Measurements from ENCODE around the gene ERF.
A peak's percentile ranks its signal among the peaks of the same experiment; 100 is the strongest.

Gene ERF

DNA sequence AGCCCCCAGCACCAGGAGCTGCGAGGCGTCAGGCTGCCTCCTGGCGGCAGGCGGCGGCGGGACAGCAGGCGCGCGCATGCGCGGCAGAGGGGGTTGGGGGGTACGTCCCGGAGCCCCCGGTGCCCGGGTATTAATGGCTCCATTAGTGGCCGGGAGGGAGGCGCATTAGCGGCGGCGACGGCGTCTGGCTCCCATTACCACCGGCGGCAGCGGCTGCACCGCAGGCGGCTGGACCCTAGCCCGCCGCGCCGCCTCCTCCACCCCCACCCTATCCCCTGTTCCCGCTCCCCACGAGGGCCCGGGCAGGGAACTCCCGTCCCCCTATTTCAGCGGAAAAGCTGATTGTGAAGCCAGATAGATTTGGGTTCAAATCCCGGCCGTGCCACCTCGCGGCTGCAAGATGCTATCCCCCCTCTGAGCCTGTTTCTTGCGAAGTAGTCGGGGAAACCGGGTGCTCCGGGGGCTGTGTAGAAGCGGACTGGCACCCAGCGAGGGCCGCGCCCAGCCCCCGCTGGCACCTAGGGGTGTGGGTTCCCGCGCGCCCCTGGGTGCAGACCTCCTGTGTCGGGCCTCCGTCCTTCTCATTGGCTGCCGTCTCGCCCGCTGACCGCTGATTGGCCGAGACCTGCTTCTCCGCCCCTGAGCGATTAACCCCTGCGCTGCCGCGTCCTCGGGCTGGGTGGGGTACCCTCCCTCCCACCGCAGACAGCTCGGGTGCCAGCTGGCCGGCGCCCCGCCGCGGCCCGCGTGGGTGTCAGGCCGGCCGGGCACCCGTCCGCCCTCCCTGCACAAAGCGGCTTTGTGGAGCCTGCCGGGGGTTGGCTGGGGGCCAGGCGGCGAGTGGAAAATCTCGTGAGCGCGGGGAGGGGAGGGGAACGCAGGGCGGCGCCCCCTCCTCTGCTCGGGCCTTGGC, 25.2 kb upstream of the ERF start:
- Mint-ChIP-seq H3K9me3 (no peaks in the 10 kb centered on the region), H3K27me3 (ENCODE audit: low read depth) (peaks cover 4% of the 10 kb centered on the region)

DNA sequence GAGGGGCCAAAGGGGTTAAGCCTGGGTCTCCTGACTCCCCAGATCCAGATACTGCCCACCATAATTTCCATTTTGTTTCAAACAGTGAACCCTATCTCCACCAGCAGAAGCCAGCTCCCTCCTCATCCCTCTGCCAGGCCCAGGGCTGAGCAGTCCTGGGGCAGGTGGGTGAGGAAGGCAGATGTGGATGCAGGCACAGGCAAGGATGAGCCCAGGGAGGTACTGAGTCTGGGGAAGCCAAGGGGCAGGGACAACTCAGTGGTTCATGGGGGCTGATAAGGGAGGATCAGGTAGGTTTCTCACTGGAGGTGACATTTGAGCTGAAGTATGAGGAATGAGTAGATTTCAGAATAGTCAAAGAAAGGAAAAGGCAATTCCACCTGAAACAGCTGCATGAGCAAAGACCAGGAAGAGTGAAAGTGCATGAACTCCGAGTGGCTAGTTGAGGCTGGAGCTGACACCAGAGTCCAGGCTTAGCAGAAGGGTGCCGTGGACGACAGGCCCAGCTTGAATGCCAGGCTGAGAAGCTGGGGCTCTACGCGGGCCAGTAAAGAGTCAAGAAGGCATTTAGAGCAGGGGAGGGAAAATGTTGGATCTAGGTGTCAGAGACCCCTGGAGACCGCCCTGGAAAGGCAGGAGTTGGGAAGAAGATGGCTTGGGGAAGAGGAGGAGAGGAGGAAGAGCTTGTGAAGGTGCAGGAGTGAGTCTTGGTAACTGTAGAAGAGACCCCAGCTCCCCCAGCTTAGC, 24.4 kb upstream of the ERF start:
- Mint-ChIP-seq H3K36me3 (ENCODE audit: low read depth) (peaks cover 14% of the 10 kb centered on the region), H3K9me3 (no peaks in the 10 kb centered on the region), H3K27me3 (ENCODE audit: low read depth) (no peaks in the 10 kb centered on the region), H3K4me3 (peak overlapping the region; percentile 91 to 98 (median 92)), H3K4me1 (peaks cover 41% of the 10 kb centered on the region), H3K27ac (peak overlapping the region; percentile 96 to 99 (median 97))
- TF ChIP-seq, protein P1, sequence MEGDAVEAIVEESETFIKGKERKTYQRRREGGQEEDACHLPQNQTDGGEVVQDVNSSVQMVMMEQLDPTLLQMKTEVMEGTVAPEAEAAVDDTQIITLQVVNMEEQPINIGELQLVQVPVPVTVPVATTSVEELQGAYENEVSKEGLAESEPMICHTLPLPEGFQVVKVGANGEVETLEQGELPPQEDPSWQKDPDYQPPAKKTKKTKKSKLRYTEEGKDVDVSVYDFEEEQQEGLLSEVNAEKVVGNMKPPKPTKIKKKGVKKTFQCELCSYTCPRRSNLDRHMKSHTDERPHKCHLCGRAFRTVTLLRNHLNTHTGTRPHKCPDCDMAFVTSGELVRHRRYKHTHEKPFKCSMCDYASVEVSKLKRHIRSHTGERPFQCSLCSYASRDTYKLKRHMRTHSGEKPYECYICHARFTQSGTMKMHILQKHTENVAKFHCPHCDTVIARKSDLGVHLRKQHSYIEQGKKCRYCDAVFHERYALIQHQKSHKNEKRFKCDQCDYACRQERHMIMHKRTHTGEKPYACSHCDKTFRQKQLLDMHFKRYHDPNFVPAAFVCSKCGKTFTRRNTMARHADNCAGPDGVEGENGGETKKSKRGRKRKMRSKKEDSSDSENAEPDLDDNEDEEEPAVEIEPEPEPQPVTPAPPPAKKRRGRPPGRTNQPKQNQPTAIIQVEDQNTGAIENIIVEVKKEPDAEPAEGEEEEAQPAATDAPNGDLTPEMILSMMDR (IDR thresholded peaks at IDR 0.05; ENCODE audit: unreplicated experiment in 3 of 3), result no peak

More for the DNA sequence above, 25.2 kb upstream of the ERF start:
- Mint-ChIP-seq H3K4me3 (peak overlapping the region; percentile 91 to 98 (median 92)), H3K4me1 (peaks cover 40% of the 10 kb centered on the region), H3K36me3 (ENCODE audit: low read depth) (peaks cover 6% of the 10 kb centered on the region), H3K27ac (peak overlapping the region; percentile 96 to 99 (median 97))
- TF ChIP-seq, protein P1 (IDR thresholded peaks at IDR 0.05; ENCODE audit: unreplicated experiment in 3 of 3), result peak; percentile 96 to 98 (median 97)

DNA sequence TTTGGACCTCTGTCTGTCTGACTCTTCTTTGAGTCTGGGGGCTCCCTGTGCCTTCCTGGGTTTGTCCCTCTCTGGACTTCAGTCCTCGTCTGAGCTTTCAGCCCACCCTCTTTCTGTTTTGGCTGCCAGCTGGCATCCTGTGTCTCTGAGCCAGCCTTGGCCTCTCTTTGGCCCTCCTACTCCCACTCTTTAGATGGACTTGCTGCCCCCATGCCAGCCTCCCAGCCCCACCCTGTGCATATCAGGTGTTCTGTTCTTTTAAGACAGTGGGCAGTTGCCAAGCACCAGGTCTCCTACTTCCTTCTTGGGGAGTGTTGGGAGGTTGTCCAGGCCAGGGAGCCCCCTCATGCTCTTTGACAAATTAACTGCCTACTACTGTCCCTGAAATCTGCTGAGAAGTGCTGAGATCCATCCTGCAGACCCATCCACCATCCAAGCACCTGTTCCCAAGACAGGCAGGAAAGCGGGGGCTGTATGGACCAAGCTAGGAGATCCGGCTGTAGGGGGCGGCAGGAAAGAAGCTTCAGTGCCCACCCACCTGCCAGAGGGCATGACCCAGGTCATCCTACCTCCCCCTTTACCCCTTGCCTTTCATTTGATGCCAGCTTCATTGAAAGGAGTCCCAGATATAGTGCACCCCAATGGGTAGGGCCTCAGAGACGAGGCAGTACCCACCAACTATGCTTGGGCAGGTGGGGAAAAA, 23.7 kb upstream of the ERF start:
- TF ChIP-seq, protein P1 (IDR thresholded peaks at IDR 0.05; ENCODE audit: unreplicated experiment in 3 of 3), result no peak
- Mint-ChIP-seq H3K4me1 (peaks cover 41% of the 10 kb centered on the region), H3K9me3 (no peaks in the 10 kb centered on the region), H3K27me3 (ENCODE audit: low read depth) (no peaks in the 10 kb centered on the region), H3K4me3 (peak overlapping the region; percentile 91 to 98 (median 92)), H3K27ac (peak overlapping the region; percentile 96 to 99 (median 97)), H3K36me3 (ENCODE audit: low read depth) (peaks cover 15% of the 10 kb centered on the region)

DNA sequence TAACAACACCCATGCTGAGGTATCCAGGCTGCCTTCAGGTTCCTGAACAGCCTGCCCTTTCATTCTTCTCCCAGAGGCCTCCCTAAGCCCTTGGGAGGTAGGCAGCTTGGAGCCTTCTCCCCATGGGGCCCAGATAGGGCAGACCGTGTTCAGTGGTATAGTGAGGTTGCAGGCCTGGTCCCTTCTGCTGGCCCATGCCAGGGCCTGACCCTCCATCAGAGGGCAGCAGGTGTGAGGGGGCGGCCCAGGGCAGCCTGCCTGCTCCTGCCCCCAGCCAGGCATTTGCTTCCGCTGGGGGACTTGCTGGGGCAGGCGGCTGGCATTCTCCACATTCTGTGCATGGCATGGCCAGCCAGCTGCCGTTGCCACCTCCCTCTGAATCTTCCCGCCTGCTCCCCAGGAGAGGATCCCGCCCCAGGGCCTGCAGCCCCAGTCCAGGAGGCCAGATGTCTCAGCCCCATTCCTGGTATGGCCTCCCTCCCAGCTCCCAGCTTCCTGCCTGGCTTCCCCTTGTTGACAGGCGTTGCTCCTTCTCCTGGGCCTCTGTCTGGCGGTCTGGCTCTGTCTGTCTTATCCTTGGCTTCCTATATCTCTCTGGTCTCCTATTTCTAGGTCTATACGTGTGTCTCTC, 23.0 kb upstream of the ERF start:
- TF ChIP-seq, protein P1 (IDR thresholded peaks at IDR 0.05; ENCODE audit: unreplicated experiment in 3 of 3), result no peak
- peak overlapping the region; percentile 93 to 99 (median 96) for H3K27ac Mint-ChIP-seq
- H3K9me3 Mint-ChIP-seq, result no peaks in the 10 kb centered on the region
- H3K36me3 Mint-ChIP-seq (ENCODE audit: low read depth), result peaks cover 19% of the 10 kb centered on the region
- H3K4me3 Mint-ChIP-seq, result peak overlapping the region; percentile 91 to 98 (median 92)
- no peaks in the 10 kb centered on the region for H3K27me3 Mint-ChIP-seq (ENCODE audit: low read depth)
- peaks cover 41% of the 10 kb centered on the region for H3K4me1 Mint-ChIP-seq

DNA sequence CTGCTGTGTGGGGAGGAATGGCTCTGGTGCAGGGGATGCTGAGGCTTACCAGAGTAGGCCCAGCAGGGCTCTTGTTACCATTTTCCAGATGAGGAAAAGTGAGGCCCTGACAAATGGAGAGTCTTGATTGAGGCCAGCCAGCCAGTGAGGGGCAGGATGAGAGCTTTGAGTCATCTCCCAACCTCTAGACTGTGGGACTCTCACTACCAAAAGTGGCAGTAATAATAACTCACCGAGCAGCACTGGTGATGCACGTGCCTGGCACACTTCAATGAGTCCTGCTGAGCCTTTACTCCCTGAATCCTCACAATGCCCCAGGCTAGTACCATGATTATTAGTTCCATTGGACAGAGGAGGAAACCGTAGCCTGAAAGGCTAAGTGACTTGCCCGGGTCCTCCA, 21.9 kb upstream of the ERF start:
- H3K4me1 Mint-ChIP-seq, result peaks cover 41% of the 10 kb centered on the region
- peaks cover 19% of the 10 kb centered on the region for H3K36me3 Mint-ChIP-seq (ENCODE audit: low read depth)
- H3K4me3 Mint-ChIP-seq, result peak overlapping the region in 2 of 3 experiments; percentile 21 to 39
- TF ChIP-seq, protein P1 (IDR thresholded peaks at IDR 0.05; ENCODE audit: unreplicated experiment in 3 of 3), result no peak
- H3K27me3 Mint-ChIP-seq (ENCODE audit: low read depth), result no peaks in the 10 kb centered on the region
- no peaks in the 10 kb centered on the region for H3K9me3 Mint-ChIP-seq
- H3K27ac Mint-ChIP-seq, result peak overlapping the region in 2 of 3 experiments; percentile 33 to 82
